ENCODE data around the gene SAG. TPM values are rescaled to one million over a fixed set of nuclear protein-coding genes. Genes with fewer than 3 reads are reported as not detected.
A peak's percentile ranks its signal among the peaks of the same experiment; 100 is the strongest.

SAG gene
- total RNA-seq, 4 donors from 2014 or later = 1.5 TPM; not detected in 3

GRCh38 chr2:233354500-233354924 is 46.9 kb downstream of the SAG start:
- ATAC-seq = peak; percentile 52
- H3K4me1 ChIP-seq = peaks cover 0 to 61% (median 6%) of the 10 kb centered on the region in 3 donors
- TF ChIP-seq, protein P1, sequence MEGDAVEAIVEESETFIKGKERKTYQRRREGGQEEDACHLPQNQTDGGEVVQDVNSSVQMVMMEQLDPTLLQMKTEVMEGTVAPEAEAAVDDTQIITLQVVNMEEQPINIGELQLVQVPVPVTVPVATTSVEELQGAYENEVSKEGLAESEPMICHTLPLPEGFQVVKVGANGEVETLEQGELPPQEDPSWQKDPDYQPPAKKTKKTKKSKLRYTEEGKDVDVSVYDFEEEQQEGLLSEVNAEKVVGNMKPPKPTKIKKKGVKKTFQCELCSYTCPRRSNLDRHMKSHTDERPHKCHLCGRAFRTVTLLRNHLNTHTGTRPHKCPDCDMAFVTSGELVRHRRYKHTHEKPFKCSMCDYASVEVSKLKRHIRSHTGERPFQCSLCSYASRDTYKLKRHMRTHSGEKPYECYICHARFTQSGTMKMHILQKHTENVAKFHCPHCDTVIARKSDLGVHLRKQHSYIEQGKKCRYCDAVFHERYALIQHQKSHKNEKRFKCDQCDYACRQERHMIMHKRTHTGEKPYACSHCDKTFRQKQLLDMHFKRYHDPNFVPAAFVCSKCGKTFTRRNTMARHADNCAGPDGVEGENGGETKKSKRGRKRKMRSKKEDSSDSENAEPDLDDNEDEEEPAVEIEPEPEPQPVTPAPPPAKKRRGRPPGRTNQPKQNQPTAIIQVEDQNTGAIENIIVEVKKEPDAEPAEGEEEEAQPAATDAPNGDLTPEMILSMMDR (IDR thresholded peaks at IDR 0.05) = no peak
- peak; percentile 19 to 36 for TF ChIP-seq POLR2A (IDR thresholded peaks at IDR 0.05)
- H3K27me3 ChIP-seq = no peaks in the 10 kb centered on the region
- H3K9me3 ChIP-seq = no peaks in the 10 kb centered on the region
- peak overlapping the region; percentile 77 to 84 for H3K4me3 ChIP-seq
- H3K27ac ChIP-seq = peak overlapping the region in 2 of 4 donors; percentile 54 to 68
- no CpG with 5 or more reads among the region's 77 CpGs for WGBS, 2 donors (ENCODE audit: low coverage in 1 of 2)
- no peaks in the 10 kb centered on the region for H3K36me3 ChIP-seq

- 8 to 20% methylated on average over 2 to 5 of the region's 46 CpGs for WGBS, 2 donors (ENCODE audit: low coverage in 1 of 2)
- Histone ChIP-seq H3K4me1 (peaks cover 0 to 57% (median 6%) of the 10 kb centered on the region in 3 donors), H3K27me3 (no peaks in the 10 kb centered on the region), H3K36me3 (no peaks in the 10 kb centered on the region), H3K4me3 (peak overlapping the region; percentile 77 to 84), H3K27ac (peak overlapping the region in 1 of 4 donors; percentile 68), H3K9me3 (no peaks in the 10 kb centered on the region)
- ATAC-seq = no peak
- TF ChIP-seq POLR2A (IDR thresholded peaks at IDR 0.05) = no peak
- TF ChIP-seq, protein P1 (IDR thresholded peaks at IDR 0.05) = no peak
- no peak for TF ChIP-seq POLR2AphosphoS5 (IDR thresholded peaks at IDR 0.05)
- TF ChIP-seq EP300 (IDR thresholded peaks at IDR 0.05) = no peak
These were observed 47.5 kb downstream of the SAG start for GRCh38 chr2:233354971-233355574.

- Histone ChIP-seq H3K4me1 (peaks cover 0 to 53% (median 6%) of the 10 kb centered on the region in 3 donors), H3K9me3 (no peaks in the 10 kb centered on the region), H3K27me3 (no peaks in the 10 kb centered on the region), H3K27ac (no peak overlapping the region), H3K4me3 (no peak overlapping the region), H3K36me3 (no peaks in the 10 kb centered on the region)
- 95 to 97% methylated on average over 8 to 10 of the region's 10 CpGs for WGBS, 2 donors (ENCODE audit: low coverage in 1 of 2)
- ATAC-seq = no peak
- TF ChIP-seq POLR2A (IDR thresholded peaks at IDR 0.05) (no peak), EP300 (IDR thresholded peaks at IDR 0.05) (no peak), POLR2AphosphoS5 (IDR thresholded peaks at IDR 0.05) (no peak)
- TF ChIP-seq, protein P1 (IDR thresholded peaks at IDR 0.05) = no peak
These were observed 48.3 kb downstream of the SAG start for GRCh38 chr2:233355916-233356315.

GRCh38 chr2:233356546-233357308 is 49.1 kb downstream of the SAG start:
- Histone ChIP-seq H3K27me3 (no peaks in the 10 kb centered on the region), H3K4me1 (peaks cover 0 to 56% (median 6%) of the 10 kb centered on the region in 3 donors), H3K36me3 (no peaks in the 10 kb centered on the region), H3K9me3 (no peaks in the 10 kb centered on the region), H3K27ac (no peak overlapping the region), H3K4me3 (no peak overlapping the region)
- 78% methylated on average over 3 to 4 of the region's 4 CpGs for WGBS, 2 donors (ENCODE audit: low coverage in 1 of 2)
- ATAC-seq = no peak
- TF ChIP-seq EP300 (IDR thresholded peaks at IDR 0.05) (no peak), POLR2AphosphoS5 (IDR thresholded peaks at IDR 0.05) (no peak), POLR2A (IDR thresholded peaks at IDR 0.05) (no peak)
- TF ChIP-seq, protein P1 (IDR thresholded peaks at IDR 0.05) = no peak

Measured in gastroesophageal sphincter (tissue), 4 donors.